ENCODE data around the gene HS6ST2.

HS6ST2 gene

DNA sequence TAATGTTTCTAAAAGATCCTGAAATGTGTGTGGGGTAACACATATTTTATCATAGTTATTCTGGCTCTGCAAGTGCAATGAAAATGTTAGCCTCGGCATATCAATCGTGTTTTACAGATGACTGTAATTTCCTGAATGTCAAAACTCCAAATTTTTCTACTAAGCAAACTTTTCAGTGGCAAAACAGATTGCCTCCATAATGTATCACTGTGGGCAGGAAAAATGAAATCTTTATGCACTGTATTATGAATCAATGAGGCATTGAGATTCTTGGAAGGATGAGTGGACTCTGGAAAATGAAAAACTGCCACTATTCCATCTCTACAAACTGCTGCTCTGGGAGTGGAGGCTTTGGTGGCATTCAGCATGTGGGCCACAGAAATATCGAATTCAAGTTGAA, 309.5 kb downstream of the HS6ST2 start:
- H3K36me3 ChIP-seq (ENCODE audit: control insufficient read depth, insufficient read depth, low read length): no peaks in the 10 kb centered on the region
- peaks cover 3% of the 10 kb centered on the region for H3K4me1 ChIP-seq (ENCODE audit: control insufficient read depth, low read depth, low read length)
- WGBS (ENCODE audit: extremely low coverage, insufficient coverage, low lambda C conversion rate): no CpG with 5 or more reads among the region's 3 CpGs
- H3K4ac ChIP-seq (ENCODE audit: low read depth, low read length): no peak overlapping the region
- H2AK5ac ChIP-seq (ENCODE audit: low read length): no peak overlapping the region
- H3K79me1 ChIP-seq (ENCODE audit: low read length): no peaks in the 10 kb centered on the region
- no peak for DNase-seq
- H4K5ac ChIP-seq (ENCODE audit: low read length): no peak overlapping the region
- H3K9ac ChIP-seq (ENCODE audit: low read length): no peak overlapping the region
- H2BK15ac ChIP-seq (replicated peaks; ENCODE audit: low read depth): no peak overlapping the region
- no peak overlapping the region for H2BK120ac ChIP-seq (ENCODE audit: low read depth, low read length)
- H3K79me2 ChIP-seq (ENCODE audit: control insufficient read depth, insufficient read depth, low read length): no peaks in the 10 kb centered on the region
- H3K4me3 ChIP-seq (ENCODE audit: low read length): no peak overlapping the region
- no peak overlapping the region for H3K4me2 ChIP-seq (ENCODE audit: low read length)
- no peak overlapping the region for H3K56ac ChIP-seq (ENCODE audit: low read length)
- H3K23ac ChIP-seq (ENCODE audit: low read length): no peak overlapping the region
- no peak overlapping the region for H2BK5ac ChIP-seq (ENCODE audit: low read length)
- H3K27ac ChIP-seq (ENCODE audit: low read depth, low read length): no peak overlapping the region
- H3K27me3 ChIP-seq (ENCODE audit: insufficient read depth, low read length, poor library complexity): no peaks in the 10 kb centered on the region
- H3K18ac ChIP-seq (ENCODE audit: low read length): no peak overlapping the region
- H4K8ac ChIP-seq (ENCODE audit: low read depth, low read length): no peak overlapping the region

DNA sequence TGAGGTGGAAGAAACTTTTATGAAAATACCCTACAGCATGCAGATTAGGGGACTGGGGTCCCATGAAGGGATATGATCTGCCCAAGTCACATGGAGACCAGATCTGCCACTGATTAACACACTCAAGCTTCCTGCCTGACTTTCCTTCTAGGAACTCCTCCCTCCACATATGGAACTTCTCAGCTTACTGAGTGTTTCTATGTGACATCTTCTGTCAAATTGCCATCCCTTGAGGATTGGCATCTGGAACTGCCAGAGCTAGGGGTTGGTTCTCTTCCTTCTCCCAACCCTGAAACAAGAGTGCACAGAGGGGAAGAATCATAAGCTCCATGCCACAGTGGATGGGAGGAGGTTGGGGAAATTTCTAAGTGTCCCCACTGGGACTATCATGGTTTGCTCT, 319.0 kb downstream of the HS6ST2 start:
- Histone ChIP-seq H3K36me3 (ENCODE audit: control insufficient read depth, insufficient read depth, low read length) (no peaks in the 10 kb centered on the region), H3K18ac (ENCODE audit: low read length) (no peak overlapping the region), H3K23ac (ENCODE audit: low read length) (no peak overlapping the region), H4K5ac (ENCODE audit: low read length) (no peak overlapping the region), H3K56ac (ENCODE audit: low read length) (no peak overlapping the region), H3K4me3 (ENCODE audit: low read length) (no peak overlapping the region), H3K27me3 (ENCODE audit: insufficient read depth, low read length, poor library complexity) (no peaks in the 10 kb centered on the region), H3K9ac (ENCODE audit: low read length) (no peak overlapping the region), H2BK120ac (ENCODE audit: low read depth, low read length) (no peak overlapping the region), H3K27ac (ENCODE audit: low read depth, low read length) (no peak overlapping the region), H3K4ac (ENCODE audit: low read depth, low read length) (no peak overlapping the region), H4K8ac (ENCODE audit: low read depth, low read length) (no peak overlapping the region), H2BK5ac (ENCODE audit: low read length) (no peak overlapping the region), H2AK5ac (ENCODE audit: low read length) (no peak overlapping the region), H3K4me1 (ENCODE audit: control insufficient read depth, low read depth, low read length) (no peaks in the 10 kb centered on the region), H3K4me2 (ENCODE audit: low read length) (no peak overlapping the region), H2BK15ac (replicated peaks; ENCODE audit: low read depth) (no peak overlapping the region), H3K79me2 (ENCODE audit: control insufficient read depth, insufficient read depth, low read length) (no peaks in the 10 kb centered on the region), H3K79me1 (ENCODE audit: low read length) (no peaks in the 10 kb centered on the region)
- no peak for DNase-seq

- Histone ChIP-seq H3K56ac (ENCODE audit: low read length) (no peak overlapping the region), H3K4me2 (ENCODE audit: low read length) (no peak overlapping the region), H3K4me3 (ENCODE audit: low read length) (no peak overlapping the region), H2BK5ac (ENCODE audit: low read length) (no peak overlapping the region), H3K27me3 (ENCODE audit: insufficient read depth, low read length, poor library complexity) (no peaks in the 10 kb centered on the region), H2BK15ac (replicated peaks; ENCODE audit: low read depth) (no peak overlapping the region), H3K18ac (ENCODE audit: low read length) (no peak overlapping the region), H2AK5ac (ENCODE audit: low read length) (no peak overlapping the region), H3K79me2 (ENCODE audit: control insufficient read depth, insufficient read depth, low read length) (no peaks in the 10 kb centered on the region), H4K5ac (ENCODE audit: low read length) (no peak overlapping the region), H3K4me1 (ENCODE audit: control insufficient read depth, low read depth, low read length) (no peaks in the 10 kb centered on the region), H3K9ac (ENCODE audit: low read length) (no peak overlapping the region), H2BK120ac (ENCODE audit: low read depth, low read length) (no peak overlapping the region), H3K27ac (ENCODE audit: low read depth, low read length) (no peak overlapping the region), H3K4ac (ENCODE audit: low read depth, low read length) (no peak overlapping the region), H3K79me1 (ENCODE audit: low read length) (no peaks in the 10 kb centered on the region), H3K36me3 (ENCODE audit: control insufficient read depth, insufficient read depth, low read length) (no peaks in the 10 kb centered on the region), H4K8ac (ENCODE audit: low read depth, low read length) (no peak overlapping the region), H3K23ac (ENCODE audit: low read length) (no peak overlapping the region)
- DNase-seq: no peak
- WGBS (ENCODE audit: extremely low coverage, insufficient coverage, low lambda C conversion rate): no CpG with 5 or more reads among the region's 1 CpG
Observed at GRCh38 chrX:132638313-132638712, 320.1 kb downstream of the HS6ST2 start.

DNA sequence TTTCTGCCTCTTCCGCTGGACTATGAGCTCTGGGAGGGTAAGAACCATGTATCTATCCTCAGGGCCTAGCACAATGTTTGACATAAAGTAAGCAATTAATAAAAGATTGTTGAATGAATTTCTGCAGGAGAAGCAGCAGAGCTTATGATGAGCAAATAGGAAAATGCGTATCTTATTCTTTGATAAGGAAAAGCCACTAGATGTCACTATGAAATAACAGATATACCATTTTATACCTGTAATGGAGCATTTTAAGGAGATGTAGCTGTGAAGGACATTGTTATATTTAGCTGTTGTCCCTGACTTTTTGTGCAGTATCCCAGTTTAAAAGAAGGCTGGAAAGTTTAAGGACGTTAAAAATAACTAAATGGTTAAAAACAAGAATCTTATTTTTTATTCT, 322.3 kb downstream of the HS6ST2 start:
- Histone ChIP-seq H3K4me3 (ENCODE audit: low read length) (no peak overlapping the region), H4K8ac (ENCODE audit: low read depth, low read length) (no peak overlapping the region), H2BK15ac (replicated peaks; ENCODE audit: low read depth) (no peak overlapping the region), H3K9ac (ENCODE audit: low read length) (no peak overlapping the region), H3K27me3 (ENCODE audit: insufficient read depth, low read length, poor library complexity) (no peaks in the 10 kb centered on the region), H3K79me2 (ENCODE audit: control insufficient read depth, insufficient read depth, low read length) (no peaks in the 10 kb centered on the region), H2AK5ac (ENCODE audit: low read length) (no peak overlapping the region), H3K18ac (ENCODE audit: low read length) (no peak overlapping the region), H3K4me1 (ENCODE audit: control insufficient read depth, low read depth, low read length) (no peaks in the 10 kb centered on the region), H3K27ac (ENCODE audit: low read depth, low read length) (no peak overlapping the region), H4K5ac (ENCODE audit: low read length) (no peak overlapping the region), H3K56ac (ENCODE audit: low read length) (no peak overlapping the region), H3K79me1 (ENCODE audit: low read length) (no peaks in the 10 kb centered on the region), H3K36me3 (ENCODE audit: control insufficient read depth, insufficient read depth, low read length) (no peaks in the 10 kb centered on the region), H2BK120ac (ENCODE audit: low read depth, low read length) (no peak overlapping the region), H3K23ac (ENCODE audit: low read length) (no peak overlapping the region), H3K4me2 (ENCODE audit: low read length) (no peak overlapping the region), H3K4ac (ENCODE audit: low read depth, low read length) (no peak overlapping the region), H2BK5ac (ENCODE audit: low read length) (no peak overlapping the region)
- no peak for DNase-seq
- no CpG with 5 or more reads among the region's 3 CpGs for WGBS (ENCODE audit: extremely low coverage, insufficient coverage, low lambda C conversion rate)

DNA sequence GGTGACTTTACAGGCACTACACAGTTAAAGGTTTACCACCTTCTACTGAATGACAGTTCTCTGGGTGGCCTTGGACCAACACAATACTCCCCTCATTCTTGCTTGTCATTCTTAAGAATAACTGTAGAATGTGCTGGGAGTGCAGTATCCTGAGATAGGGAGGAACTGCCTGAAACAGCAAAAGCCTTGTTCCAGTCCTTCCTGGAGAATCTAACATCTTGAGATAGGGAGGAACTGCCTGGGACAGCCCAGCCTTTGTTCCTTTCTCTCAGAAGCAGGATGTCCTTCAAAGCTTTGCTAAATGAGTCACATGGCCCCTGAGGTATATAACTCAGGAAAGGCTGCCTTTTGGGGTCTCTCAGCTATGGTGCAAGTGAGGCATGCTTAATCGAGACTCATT, 323.9 kb downstream of the HS6ST2 start:
- Histone ChIP-seq H3K56ac (ENCODE audit: low read length) (no peak overlapping the region), H3K4me1 (ENCODE audit: control insufficient read depth, low read depth, low read length) (no peaks in the 10 kb centered on the region), H3K27ac (ENCODE audit: low read depth, low read length) (no peak overlapping the region), H3K79me1 (ENCODE audit: low read length) (no peaks in the 10 kb centered on the region), H2AK5ac (ENCODE audit: low read length) (no peak overlapping the region), H3K4me3 (ENCODE audit: low read length) (no peak overlapping the region), H2BK120ac (ENCODE audit: low read depth, low read length) (no peak overlapping the region), H3K27me3 (ENCODE audit: insufficient read depth, low read length, poor library complexity) (no peaks in the 10 kb centered on the region), H3K23ac (ENCODE audit: low read length) (no peak overlapping the region), H4K8ac (ENCODE audit: low read depth, low read length) (no peak overlapping the region), H3K18ac (ENCODE audit: low read length) (no peak overlapping the region), H3K36me3 (ENCODE audit: control insufficient read depth, insufficient read depth, low read length) (no peaks in the 10 kb centered on the region), H2BK5ac (ENCODE audit: low read length) (no peak overlapping the region), H2BK15ac (replicated peaks; ENCODE audit: low read depth) (no peak overlapping the region), H4K5ac (ENCODE audit: low read length) (no peak overlapping the region), H3K79me2 (ENCODE audit: control insufficient read depth, insufficient read depth, low read length) (no peaks in the 10 kb centered on the region), H3K9ac (ENCODE audit: low read length) (no peak overlapping the region), H3K4ac (ENCODE audit: low read depth, low read length) (no peak overlapping the region), H3K4me2 (ENCODE audit: low read length) (no peak overlapping the region)
- WGBS (ENCODE audit: extremely low coverage, insufficient coverage, low lambda C conversion rate): no CpG with 5 or more reads among the region's 1 CpG
- no peak for DNase-seq

DNA sequence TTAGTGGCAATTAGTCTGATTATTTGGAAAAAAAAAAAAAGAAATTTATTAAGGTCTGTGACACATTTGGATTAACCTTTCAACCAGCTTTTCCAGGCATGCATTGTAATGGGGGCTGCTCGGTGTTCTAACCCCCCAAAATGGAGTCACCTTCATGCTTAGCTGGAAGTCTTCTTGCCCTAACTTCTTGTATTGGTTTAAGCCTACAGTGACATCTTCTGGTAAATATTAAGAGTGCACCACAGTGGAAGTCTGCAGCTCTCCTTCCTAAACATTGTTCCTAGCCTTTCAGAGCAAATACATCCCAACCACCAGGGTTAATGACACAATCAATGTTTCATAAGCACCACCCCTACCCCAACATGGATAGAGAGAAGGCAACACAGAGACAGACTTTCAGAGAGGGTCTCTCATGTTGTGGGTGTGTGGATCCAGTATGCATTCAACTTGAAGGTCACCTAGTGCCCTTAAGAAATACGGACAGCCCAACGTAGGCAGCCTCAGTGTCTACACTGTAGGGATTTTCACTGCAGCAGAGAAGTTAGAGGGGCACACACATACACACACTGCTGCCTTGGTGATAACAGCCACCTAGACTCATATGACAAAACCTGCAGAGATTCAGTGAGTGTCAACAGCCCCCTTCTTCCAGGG, 326.7 kb downstream of the HS6ST2 start:
- Histone ChIP-seq H3K4ac (ENCODE audit: low read depth, low read length) (no peak overlapping the region), H3K79me1 (ENCODE audit: low read length) (no peaks in the 10 kb centered on the region), H3K18ac (ENCODE audit: low read length) (no peak overlapping the region), H3K36me3 (ENCODE audit: control insufficient read depth, insufficient read depth, low read length) (no peaks in the 10 kb centered on the region), H2BK15ac (replicated peaks; ENCODE audit: low read depth) (no peak overlapping the region), H3K56ac (ENCODE audit: low read length) (no peak overlapping the region), H4K5ac (ENCODE audit: low read length) (no peak overlapping the region), H2AK5ac (ENCODE audit: low read length) (no peak overlapping the region), H3K23ac (ENCODE audit: low read length) (no peak overlapping the region), H3K27ac (ENCODE audit: low read depth, low read length) (no peak overlapping the region), H3K4me1 (ENCODE audit: control insufficient read depth, low read depth, low read length) (no peaks in the 10 kb centered on the region), H3K4me2 (ENCODE audit: low read length) (no peak overlapping the region), H3K4me3 (ENCODE audit: low read length) (no peak overlapping the region), H3K9ac (ENCODE audit: low read length) (no peak overlapping the region), H2BK120ac (ENCODE audit: low read depth, low read length) (no peak overlapping the region), H3K27me3 (ENCODE audit: insufficient read depth, low read length, poor library complexity) (no peaks in the 10 kb centered on the region), H3K79me2 (ENCODE audit: control insufficient read depth, insufficient read depth, low read length) (no peaks in the 10 kb centered on the region), H2BK5ac (ENCODE audit: low read length) (no peak overlapping the region), H4K8ac (ENCODE audit: low read depth, low read length) (no peak overlapping the region)
- no CpG with 5 or more reads among the region's 3 CpGs for WGBS (ENCODE audit: extremely low coverage, insufficient coverage, low lambda C conversion rate)
- peak; percentile 41 for DNase-seq
